ENCODE results near the gene PLXNA4.

GRCh38 chr7:132083537-132084123 lies 492.6 kb downstream of the PLXNA4 start:
- no peak for TF ChIP-seq POLR2AphosphoS5 (IDR thresholded peaks at IDR 0.05)
- TF ChIP-seq CTCF (IDR thresholded peaks at IDR 0.05): no peak
